B cell (primary cell): ENCODE data around the gene EIF4G1.

ENCODE experiments used
- EZH2 ChIP-seq: IDR thresholded peaks from 2 replicates; pipeline ENCODE4 v1.6.1; 2012; ENCODE audit warnings: borderline replicate concordance, low read depth, mild to moderate bottlenecking, moderate library complexity, low read length; ENCODE audit not compliant: insufficient read depth, poor library complexity, severe bottlenecking
- TF ChIP-seq, protein P1 (sequence below): fragments of 200-600 bp; IDR thresholded peaks from one replicate; pipeline ENCODE4 v1.8.0; 2022; ENCODE audit warnings: antibody characterized with exemption, mild to moderate bottlenecking

DNA sequence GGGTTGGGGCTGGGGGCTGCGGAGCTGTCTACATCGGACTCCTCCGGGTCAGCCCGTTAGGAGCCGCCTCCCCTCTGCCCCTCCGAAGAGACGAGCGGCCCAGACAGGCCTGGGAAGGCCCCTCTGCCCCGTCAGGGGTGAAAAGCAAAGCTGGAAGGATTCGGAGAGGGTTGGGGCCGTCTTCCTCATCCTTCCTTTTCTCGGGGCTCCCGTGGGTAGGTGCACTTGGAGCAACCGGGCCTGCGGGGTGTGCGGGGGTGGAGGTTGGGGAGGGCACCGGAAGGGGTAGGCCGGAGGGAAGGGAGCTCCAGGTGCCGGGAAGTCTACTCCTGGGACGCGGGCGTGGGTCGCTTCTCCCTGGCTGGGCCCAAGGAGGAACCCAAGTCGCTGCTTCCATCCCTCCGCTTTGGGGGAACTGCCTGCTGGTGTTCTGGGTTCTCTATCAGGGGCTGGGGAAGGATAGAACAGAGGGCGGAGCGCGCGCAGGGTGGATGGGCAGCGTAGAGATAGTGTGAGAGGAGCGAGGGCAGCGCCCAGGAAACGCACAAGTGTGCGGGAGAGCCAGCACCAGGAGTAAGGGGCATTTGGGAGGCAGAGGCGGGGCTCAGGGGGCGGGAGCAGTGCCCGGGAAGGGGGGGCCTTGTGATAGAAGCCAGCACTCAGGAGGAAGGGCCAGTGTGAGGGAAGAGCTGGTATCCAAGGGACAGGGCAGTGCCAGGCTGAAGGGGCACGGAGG lies 47.7 kb downstream of the EIF4G1 start:
- TF ChIP-seq, protein P1, sequence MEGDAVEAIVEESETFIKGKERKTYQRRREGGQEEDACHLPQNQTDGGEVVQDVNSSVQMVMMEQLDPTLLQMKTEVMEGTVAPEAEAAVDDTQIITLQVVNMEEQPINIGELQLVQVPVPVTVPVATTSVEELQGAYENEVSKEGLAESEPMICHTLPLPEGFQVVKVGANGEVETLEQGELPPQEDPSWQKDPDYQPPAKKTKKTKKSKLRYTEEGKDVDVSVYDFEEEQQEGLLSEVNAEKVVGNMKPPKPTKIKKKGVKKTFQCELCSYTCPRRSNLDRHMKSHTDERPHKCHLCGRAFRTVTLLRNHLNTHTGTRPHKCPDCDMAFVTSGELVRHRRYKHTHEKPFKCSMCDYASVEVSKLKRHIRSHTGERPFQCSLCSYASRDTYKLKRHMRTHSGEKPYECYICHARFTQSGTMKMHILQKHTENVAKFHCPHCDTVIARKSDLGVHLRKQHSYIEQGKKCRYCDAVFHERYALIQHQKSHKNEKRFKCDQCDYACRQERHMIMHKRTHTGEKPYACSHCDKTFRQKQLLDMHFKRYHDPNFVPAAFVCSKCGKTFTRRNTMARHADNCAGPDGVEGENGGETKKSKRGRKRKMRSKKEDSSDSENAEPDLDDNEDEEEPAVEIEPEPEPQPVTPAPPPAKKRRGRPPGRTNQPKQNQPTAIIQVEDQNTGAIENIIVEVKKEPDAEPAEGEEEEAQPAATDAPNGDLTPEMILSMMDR: no peak
- TF ChIP-seq EZH2: no peak
